ENCODE results near the gene SIRT2.
"Not testable (repeated sequence)": the region's sequence is repeated elsewhere in the genome, so short reads cannot be mapped to it uniquely, and the experiment has no call there.

SIRT2 gene

GRCh38 chr19:38941979-38942378, 42.6 kb upstream of the SIRT2 start:
- TF ChIP-seq ZNF138 (tag by site-specific recombination; IDR thresholded peaks at IDR 0.05; ENCODE audit: borderline replicate concordance) = no peak
- TF ChIP-seq ZNF639 (tag by site-specific recombination; IDR thresholded peaks at IDR 0.05) = no peak
- no peak for TF ChIP-seq ZNF704 (tag by site-specific recombination; IDR thresholded peaks at IDR 0.05)
- no peak for TF ChIP-seq ZIC2 (tag by site-specific recombination; IDR thresholded peaks at IDR 0.05)
- TF ChIP-seq SCRT2 (tag by site-specific recombination; IDR thresholded peaks at IDR 0.05) = no peak
- TF ChIP-seq ZNF580 (tag by site-specific recombination; IDR thresholded peaks at IDR 0.05) = no peak
- TF ChIP-seq MZF1 (tag by site-specific recombination; IDR thresholded peaks at IDR 0.05; ENCODE audit: borderline replicate concordance) = no peak
- TF ChIP-seq, protein P1, sequence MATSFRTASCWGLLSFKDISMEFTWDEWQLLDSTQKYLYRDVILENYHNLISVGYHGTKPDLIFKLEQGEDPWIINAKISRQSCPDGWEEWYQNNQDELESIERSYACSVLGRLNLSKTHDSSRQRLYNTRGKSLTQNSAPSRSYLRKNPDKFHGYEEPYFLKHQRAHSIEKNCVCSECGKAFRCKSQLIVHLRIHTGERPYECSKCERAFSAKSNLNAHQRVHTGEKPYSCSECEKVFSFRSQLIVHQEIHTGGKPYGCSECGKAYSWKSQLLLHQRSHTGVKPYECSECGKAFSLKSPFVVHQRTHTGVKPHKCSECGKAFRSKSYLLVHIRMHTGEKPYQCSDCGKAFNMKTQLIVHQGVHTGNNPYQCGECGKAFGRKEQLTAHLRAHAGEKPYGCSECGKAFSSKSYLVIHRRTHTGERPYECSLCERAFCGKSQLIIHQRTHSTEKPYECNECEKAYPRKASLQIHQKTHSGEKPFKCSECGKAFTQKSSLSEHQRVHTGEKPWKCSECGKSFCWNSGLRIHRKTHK (tag by site-specific recombination; IDR thresholded peaks at IDR 0.05) = no peak
- TF ChIP-seq ZBTB10 (tag by site-specific recombination; IDR thresholded peaks at IDR 0.05) = no peak
- TF ChIP-seq GFI1B (tag by site-specific recombination; IDR thresholded peaks at IDR 0.05) = no peak
- no peak for TF ChIP-seq KLF8 (tag by site-specific recombination; IDR thresholded peaks at IDR 0.05)
- no peak for TF ChIP-seq KLF17 (tag by site-specific recombination; IDR thresholded peaks at IDR 0.05)
- no peak for TF ChIP-seq ZNF843 (tag by site-specific recombination; IDR thresholded peaks at IDR 0.05)
- no peak for TF ChIP-seq MEIS1 (CRISPR knock-in tag; IDR thresholded peaks at IDR 0.05; ENCODE audit: borderline replicate concordance)
- TF ChIP-seq, protein P2, sequence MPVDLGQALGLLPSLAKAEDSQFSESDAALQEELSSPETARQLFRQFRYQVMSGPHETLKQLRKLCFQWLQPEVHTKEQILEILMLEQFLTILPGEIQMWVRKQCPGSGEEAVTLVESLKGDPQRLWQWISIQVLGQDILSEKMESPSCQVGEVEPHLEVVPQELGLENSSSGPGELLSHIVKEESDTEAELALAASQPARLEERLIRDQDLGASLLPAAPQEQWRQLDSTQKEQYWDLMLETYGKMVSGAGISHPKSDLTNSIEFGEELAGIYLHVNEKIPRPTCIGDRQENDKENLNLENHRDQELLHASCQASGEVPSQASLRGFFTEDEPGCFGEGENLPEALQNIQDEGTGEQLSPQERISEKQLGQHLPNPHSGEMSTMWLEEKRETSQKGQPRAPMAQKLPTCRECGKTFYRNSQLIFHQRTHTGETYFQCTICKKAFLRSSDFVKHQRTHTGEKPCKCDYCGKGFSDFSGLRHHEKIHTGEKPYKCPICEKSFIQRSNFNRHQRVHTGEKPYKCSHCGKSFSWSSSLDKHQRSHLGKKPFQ (tag by site-specific recombination; IDR thresholded peaks at IDR 0.05) = no peak
- TF ChIP-seq ZNF658 (tag by site-specific recombination; IDR thresholded peaks at IDR 0.05) = no peak
- no peak for TF ChIP-seq AEBP2 (tag by site-specific recombination; IDR thresholded peaks at IDR 0.05; ENCODE audit: borderline replicate concordance)
- TF ChIP-seq KLF10 (tag by site-specific recombination; IDR thresholded peaks at IDR 0.05) = no peak
- H3K4me3 ChIP-seq (ENCODE audit: low read depth, low read length) = no peak overlapping the region
- no peaks in the 10 kb centered on the region for H3K4me1 ChIP-seq (ENCODE audit: control insufficient read depth, insufficient read depth, low read length)
- H3K27ac ChIP-seq (ENCODE audit: extremely low read depth, low read depth, low read length) = no peak overlapping the region
- CTCF ChIA-PET = interaction anchor here (7.1 kb wide), 1 partner anchor 11 kb away, joined by 60 read pairs; the partner anchor contains the start of genes MRPS12 and SARS2
- peaks cover 25 to 46% of the 10 kb centered on the region in 2 experiments for H3K36me3 ChIP-seq (ENCODE audit: control insufficient read depth in 2 of 2, insufficient read depth in 1 of 2, low read length in 2 of 2)
- no peaks in the 10 kb centered on the region for H3K9me3 ChIP-seq (ENCODE audit: control insufficient read depth, insufficient read depth, low read depth, low read length)
- POLR2A ChIA-PET = interaction anchor here (0.5 to 2.3 kb wide), 4 partner anchors 11 to 809 kb away, joined by 3 to 10 read pairs (median 6); partner anchors contain the start of genes MRPS12 and SARS2

DNA sequence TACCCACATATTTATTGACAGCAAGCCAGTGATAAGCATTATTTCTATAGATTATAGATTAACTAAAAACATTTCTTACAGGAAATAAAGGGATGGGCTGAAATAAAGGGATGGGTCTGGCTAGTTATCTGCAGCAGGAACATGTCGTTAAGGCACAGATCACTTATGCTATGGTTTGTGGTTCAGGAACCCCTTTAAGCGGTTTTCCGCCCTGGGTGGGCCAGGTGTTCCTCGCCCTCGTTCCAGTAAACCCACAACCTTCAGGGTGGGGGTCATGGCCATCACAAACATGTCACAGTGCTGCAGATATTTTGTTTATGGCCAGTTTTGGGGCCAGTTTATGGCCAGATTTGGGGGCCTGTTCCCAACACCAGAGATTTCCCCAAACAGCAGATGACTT, 42.0 kb upstream of the SIRT2 start:
- H3K27ac ChIP-seq (ENCODE audit: extremely low read depth, low read depth, low read length); H3K9me3 ChIP-seq (ENCODE audit: control insufficient read depth, insufficient read depth, low read depth, low read length); H3K4me3 ChIP-seq (ENCODE audit: low read depth, low read length); H3K4me1 ChIP-seq (ENCODE audit: control insufficient read depth, insufficient read depth, low read length): not testable (repeated sequence)
- peaks cover 20 to 41% of the 10 kb centered on the region in 2 experiments for H3K36me3 ChIP-seq (ENCODE audit: control insufficient read depth in 2 of 2, insufficient read depth in 1 of 2, low read length in 2 of 2)
- POLR2A ChIA-PET = interaction anchor here (2.3 kb wide), 1 partner anchor 10 kb away, joined by 10 read pairs; the partner anchor contains the start of genes MRPS12 and SARS2
- CTCF ChIA-PET = interaction anchor here (0.6 to 7.1 kb wide), 2 partner anchors 10 to 97 kb away, joined by 3 to 60 read pairs; partner anchors contain the start of genes MRPS12 and SARS2
